Activated B cell treated with CpG ODN at 0.5 μM for 24 hours (primary cell): ENCODE results near the gene NPHS1. TPM values are rescaled to one million over a fixed set of nuclear protein-coding genes. Genes with fewer than 3 reads are reported as not detected.
"Not testable (repeated sequence)": the region's sequence is repeated elsewhere in the genome, so short reads cannot be mapped to it uniquely, and the experiment has no call there.

Source experiments
- ATAC-seq: fragments of 200-7000 bp; cut with Tn5 transposase; one replicate; pipeline ENCODE4 v1.10.0; 2021; ENCODE audit warnings: low read depth, mild to moderate bottlenecking, moderate library complexity
- CTCF ChIA-PET: fragments of 350-600 bp; sonication (Branson Sonifier 250); formaldehyde crosslinking; loops from one replicate; lab custom pipeline; 2021; ENCODE audit warnings: antibody characterized with exemption; lab: Charles Lee
- POLR2A ChIA-PET: fragments of 350-600 bp; sonication (Branson Sonifier 250); formaldehyde crosslinking; loops from one replicate; lab custom pipeline; 2021; ENCODE audit warnings: antibody characterized with exemption; lab: Charles Lee
- DNase-seq: peaks from one replicate; pipeline ENCODE4 v3.0.0; 2022
- H3K27ac Mint-ChIP-seq: one replicate; pipeline ENCODE4 v1.8.0; 2020; ENCODE audit warnings: mixed read lengths
- H3K27me3 Mint-ChIP-seq: one replicate; pipeline ENCODE4 v1.8.0; 2021; ENCODE audit warnings: mixed read lengths
- H3K36me3 Mint-ChIP-seq: one replicate; pipeline ENCODE4 v1.8.0; 2021; ENCODE audit warnings: low read depth, mixed read lengths
- H3K4me1 Mint-ChIP-seq: one replicate; pipeline ENCODE4 v1.8.0; 2021; ENCODE audit warnings: mixed read lengths
- H3K4me3 Mint-ChIP-seq: one replicate; pipeline ENCODE4 v1.8.0; 2020; ENCODE audit warnings: mild to moderate bottlenecking, mixed read lengths
- H3K9me3 Mint-ChIP-seq: one replicate; pipeline ENCODE4 v1.8.0; 2020; ENCODE audit warnings: mixed read lengths
- intact Hi-C: fragments of 100-400 bp; cut with micrococcal nuclease; formaldehyde crosslinking; loops from one replicate; pipeline ENCODE4 v1.15.1; 2024
- total RNA-seq: library from RNA; stranded (reverse); gene quantifications from 2 replicates; pipeline ENCODE4 v1.2.3, GENCODE V29; 2022
- TF ChIP-seq, protein P1 (sequence below): fragments of 200-600 bp; IDR thresholded peaks from one replicate; pipeline ENCODE4 v1.8.0; 2022; ENCODE audit warnings: antibody characterized with exemption, mild to moderate bottlenecking

The NPHS1 gene
- total RNA-seq, 1 donor from 2014 or later, result 0.18 TPM

DNA sequence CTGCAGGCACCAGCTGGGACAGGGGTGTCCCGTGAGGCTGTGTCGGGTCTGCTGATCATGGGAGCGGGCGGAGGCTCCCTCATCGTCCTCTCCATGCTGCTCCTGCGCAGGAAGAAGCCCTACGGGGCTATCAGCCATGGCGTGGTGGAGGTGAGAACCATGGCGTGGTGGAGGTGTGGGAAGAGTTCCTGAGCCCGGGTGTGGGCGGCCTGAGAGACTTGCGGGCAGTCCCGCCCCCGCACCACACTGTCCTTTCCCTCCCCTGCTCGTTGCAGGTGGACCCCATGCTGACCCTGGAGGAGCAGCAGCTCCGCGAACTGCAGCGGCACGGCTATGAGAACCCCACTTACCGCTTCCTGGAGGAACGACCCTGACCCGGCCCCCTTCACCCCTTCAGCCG, 26.8 kb upstream of the NPHS1 start:
- H3K27me3 Mint-ChIP-seq, result peaks cover 30% of the 10 kb centered on the region
- intact Hi-C loops, result no loop called here
- H3K4me3 Mint-ChIP-seq, result no peak overlapping the region
- ATAC-seq (no peak), DNase-seq (no peak)
- H3K9me3 Mint-ChIP-seq, result no peaks in the 10 kb centered on the region
- TF ChIP-seq, protein P1, sequence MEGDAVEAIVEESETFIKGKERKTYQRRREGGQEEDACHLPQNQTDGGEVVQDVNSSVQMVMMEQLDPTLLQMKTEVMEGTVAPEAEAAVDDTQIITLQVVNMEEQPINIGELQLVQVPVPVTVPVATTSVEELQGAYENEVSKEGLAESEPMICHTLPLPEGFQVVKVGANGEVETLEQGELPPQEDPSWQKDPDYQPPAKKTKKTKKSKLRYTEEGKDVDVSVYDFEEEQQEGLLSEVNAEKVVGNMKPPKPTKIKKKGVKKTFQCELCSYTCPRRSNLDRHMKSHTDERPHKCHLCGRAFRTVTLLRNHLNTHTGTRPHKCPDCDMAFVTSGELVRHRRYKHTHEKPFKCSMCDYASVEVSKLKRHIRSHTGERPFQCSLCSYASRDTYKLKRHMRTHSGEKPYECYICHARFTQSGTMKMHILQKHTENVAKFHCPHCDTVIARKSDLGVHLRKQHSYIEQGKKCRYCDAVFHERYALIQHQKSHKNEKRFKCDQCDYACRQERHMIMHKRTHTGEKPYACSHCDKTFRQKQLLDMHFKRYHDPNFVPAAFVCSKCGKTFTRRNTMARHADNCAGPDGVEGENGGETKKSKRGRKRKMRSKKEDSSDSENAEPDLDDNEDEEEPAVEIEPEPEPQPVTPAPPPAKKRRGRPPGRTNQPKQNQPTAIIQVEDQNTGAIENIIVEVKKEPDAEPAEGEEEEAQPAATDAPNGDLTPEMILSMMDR, result no peak
- H3K4me1 Mint-ChIP-seq, result peaks cover 4% of the 10 kb centered on the region
- no peak overlapping the region for H3K27ac Mint-ChIP-seq
- ChIA-PET CTCF (interaction anchor here (6.9 kb wide), 1 partner anchor 54 kb away, joined by 81 read pairs; no protein-coding TSS in a partner anchor), POLR2A (interaction anchor here (0.6 kb wide), 1 partner anchor 50 kb away, joined by 3 read pairs; no protein-coding TSS in a partner anchor)
- H3K36me3 Mint-ChIP-seq, result no peaks in the 10 kb centered on the region

DNA sequence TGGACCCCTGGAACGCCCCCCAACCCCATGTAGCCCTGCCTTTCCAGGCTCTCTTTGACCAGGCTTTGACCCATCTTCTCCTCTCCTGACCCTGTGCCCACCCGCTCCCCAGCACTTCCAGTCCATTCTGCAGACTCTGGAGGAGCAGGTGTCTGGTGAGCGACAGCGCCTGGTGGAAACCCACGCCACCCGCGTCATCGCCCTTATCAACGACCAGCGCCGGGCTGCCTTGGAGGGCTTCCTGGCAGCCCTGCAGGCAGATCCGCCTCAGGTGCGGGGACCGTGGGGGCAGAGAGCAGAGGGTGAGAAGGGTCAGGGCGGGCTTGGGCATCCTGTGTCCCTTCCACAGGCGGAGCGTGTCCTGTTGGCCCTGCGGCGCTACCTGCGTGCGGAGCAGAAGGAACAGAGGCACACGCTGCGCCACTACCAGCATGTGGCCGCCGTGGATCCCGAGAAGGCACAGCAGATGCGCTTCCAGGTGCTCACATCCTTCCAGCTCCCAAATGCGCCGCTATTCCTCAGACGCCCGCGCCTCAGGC, 22.2 kb upstream of the NPHS1 start:
- Mint-ChIP-seq H3K4me3 (no peak overlapping the region), H3K4me1 (peaks cover 8% of the 10 kb centered on the region), H3K27me3 (peaks cover 50% of the 10 kb centered on the region), H3K27ac (no peak overlapping the region), H3K36me3 (no peaks in the 10 kb centered on the region), H3K9me3 (no peaks in the 10 kb centered on the region)
- DNase-seq, result no peak
- ATAC-seq, result no peak
- intact Hi-C loops, result no loop called here
- TF ChIP-seq, protein P1, result no peak
- POLR2A ChIA-PET, result no interaction called here
- CTCF ChIA-PET, result no interaction called here

DNA sequence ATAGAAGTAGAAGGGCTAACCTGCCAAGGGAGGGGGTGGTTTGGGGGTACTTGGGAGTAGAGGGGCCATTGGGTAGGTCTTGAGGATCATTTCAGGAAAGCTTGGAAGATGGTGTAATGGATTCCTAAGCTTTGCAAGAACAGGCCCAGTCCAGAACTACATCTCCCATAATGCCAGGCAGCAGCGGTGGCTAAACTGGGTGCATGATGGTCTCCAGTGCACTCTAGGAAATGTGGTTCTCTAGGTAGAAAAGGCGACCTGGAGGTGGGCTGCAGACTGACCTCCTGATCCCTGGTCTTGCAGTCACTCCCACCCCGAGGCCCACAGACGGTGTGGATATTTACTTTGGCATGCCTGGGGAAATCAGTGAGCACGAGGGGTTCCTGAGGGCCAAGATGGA, 19.9 kb upstream of the NPHS1 start:
- intact Hi-C loops, result no loop called here
- no peak for DNase-seq
- TF ChIP-seq, protein P1, result no peak
- CTCF ChIA-PET, result no interaction called here
- ATAC-seq, result no peak
- POLR2A ChIA-PET, result no interaction called here
- Mint-ChIP-seq H3K9me3 (no peaks in the 10 kb centered on the region), H3K4me3 (no peak overlapping the region), H3K4me1 (peaks cover 17% of the 10 kb centered on the region), H3K27ac (no peak overlapping the region), H3K36me3 (no peaks in the 10 kb centered on the region), H3K27me3 (peaks cover 51% of the 10 kb centered on the region)

DNA sequence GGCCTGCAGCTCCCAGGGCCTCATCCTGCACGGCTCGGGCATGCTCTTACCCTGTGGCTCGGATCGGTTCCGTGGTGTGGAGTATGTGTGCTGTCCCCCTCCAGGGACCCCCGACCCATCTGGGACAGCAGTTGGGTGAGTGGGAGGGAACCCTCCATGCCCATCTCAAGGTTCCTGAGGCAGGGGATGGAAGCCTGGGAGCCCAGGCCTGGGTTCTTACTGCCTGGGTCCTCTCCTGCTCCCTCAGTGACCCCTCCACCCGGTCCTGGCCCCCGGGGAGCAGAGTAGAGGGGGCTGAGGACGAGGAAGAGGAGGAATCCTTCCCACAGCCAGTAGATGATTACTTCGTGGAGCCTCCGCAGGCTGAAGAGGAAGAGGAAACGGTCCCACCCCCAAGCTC, 19.3 kb upstream of the NPHS1 start:
- Mint-ChIP-seq H3K27me3 (peaks cover 52% of the 10 kb centered on the region), H3K27ac (no peak overlapping the region), H3K4me1 (peaks cover 17% of the 10 kb centered on the region), H3K9me3 (no peaks in the 10 kb centered on the region), H3K36me3 (no peaks in the 10 kb centered on the region), H3K4me3 (no peak overlapping the region)
- intact Hi-C loops, result no loop called here
- TF ChIP-seq, protein P1, result no peak
- ChIA-PET POLR2A (no interaction called here), CTCF (no interaction called here)
- ATAC-seq (no peak), DNase-seq (no peak)

DNA sequence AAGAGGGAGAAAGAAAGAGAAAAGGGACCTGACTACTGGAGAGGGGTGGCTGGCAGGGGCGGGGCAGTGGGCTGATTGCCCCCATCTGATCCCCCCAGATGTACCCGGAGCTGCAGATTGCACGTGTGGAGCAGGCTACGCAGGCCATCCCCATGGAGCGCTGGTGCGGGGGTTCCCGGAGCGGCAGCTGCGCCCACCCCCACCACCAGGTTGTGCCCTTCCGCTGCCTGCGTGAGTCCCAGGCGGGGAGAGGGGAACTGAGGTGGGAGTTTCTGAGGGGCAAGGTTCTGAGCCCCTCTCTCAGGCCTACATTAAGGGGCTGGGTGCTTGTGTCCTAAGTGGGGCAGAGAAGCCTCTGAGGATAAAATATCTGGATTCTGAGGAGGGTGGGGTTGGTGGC, 18.5 kb upstream of the NPHS1 start:
- ChIA-PET POLR2A (no interaction called here), CTCF (interaction anchor here (1.5 kb wide), 1 partner anchor 11 kb away, joined by 3 read pairs; no protein-coding TSS in a partner anchor)
- Mint-ChIP-seq H3K9me3 (no peaks in the 10 kb centered on the region), H3K27ac (no peak overlapping the region), H3K4me3 (no peak overlapping the region), H3K36me3 (no peaks in the 10 kb centered on the region), H3K4me1 (peaks cover 17% of the 10 kb centered on the region), H3K27me3 (peaks cover 51% of the 10 kb centered on the region)
- DNase-seq (no peak), ATAC-seq (no peak)
- intact Hi-C loops, result no loop called here
- TF ChIP-seq, protein P1, result no peak

DNA sequence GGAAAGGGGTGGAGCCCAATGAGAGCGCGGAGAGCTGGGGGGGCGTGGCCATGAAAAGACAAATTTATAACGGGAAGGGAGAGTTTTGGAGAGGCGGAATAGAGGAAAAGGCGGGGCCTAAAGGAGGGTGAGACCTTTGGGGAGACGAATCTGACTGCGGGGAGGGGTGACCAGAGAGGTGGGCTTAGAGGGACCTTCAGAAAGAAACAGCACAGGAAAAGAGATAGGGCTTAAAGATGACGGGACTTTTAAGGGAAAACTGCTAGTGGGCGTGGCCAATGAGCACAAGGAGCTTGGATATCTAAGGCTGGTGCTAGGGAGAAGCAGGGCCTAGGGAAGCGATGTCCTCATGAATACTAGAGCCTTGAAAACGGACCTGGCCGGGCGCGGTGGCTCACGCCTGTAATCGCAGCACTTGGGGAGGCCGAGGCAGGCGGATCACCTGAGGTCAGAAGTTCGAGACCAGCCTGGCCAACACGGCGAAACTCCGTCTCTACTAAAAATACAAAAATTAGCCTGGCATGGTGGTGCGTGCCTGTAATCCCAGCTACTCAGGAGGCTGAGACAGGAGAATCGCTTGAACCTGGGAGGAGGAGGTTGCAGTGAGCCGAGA, 17.9 kb upstream of the NPHS1 start:
- CTCF ChIA-PET, result interaction anchor here (1.5 kb wide), 1 partner anchor 12 kb away, joined by 3 read pairs; no protein-coding TSS in a partner anchor
- H3K27ac Mint-ChIP-seq, ATAC-seq, POLR2A ChIA-PET, intact Hi-C loops, H3K9me3 Mint-ChIP-seq, DNase-seq, H3K36me3 Mint-ChIP-seq: not testable (repeated sequence)
- Mint-ChIP-seq H3K4me1 (peaks cover 17% of the 10 kb centered on the region), H3K27me3 (peaks cover 56% of the 10 kb centered on the region), H3K4me3 (peak overlapping the region; percentile 67)
